Thoracic aorta (tissue), 2 donors: ENCODE data around the gene CHST13. TPM values are rescaled to one million over a fixed set of nuclear protein-coding genes. Genes with fewer than 3 reads are reported as not detected.

Experiments used
- ATAC-seq: fragments of 150-250 bp; one replicate; pipeline ENCODE4 v1.8.0; 2017; ENCODE audit warnings: low read depth; ENCODE audit not compliant: insufficient number of reproducible peaks, low FRiP score
- DNase-seq: peaks from one replicate; pipeline ENCODE4 v3.0.0-alpha.2; 2020; ENCODE audit warnings: low spot score
- H3K27ac ChIP-seq, 2 donors: fragments of 200-600 bp; sonication (generic); 1 replicate in 1 of 2; 2 replicates in 1 of 2; pipeline ENCODE4 v1.5.1; 2016; ENCODE audit warnings: mild to moderate bottlenecking in 2 of 2, moderate library complexity in 2 of 2
- H3K27me3 ChIP-seq: fragments of 200-600 bp; sonication (generic); replicated peaks from 2 replicates; pipeline ENCODE4 v1.6.0; 2016; ENCODE audit warnings: mild to moderate bottlenecking; ENCODE audit not compliant: insufficient read depth
- H3K36me3 ChIP-seq: fragments of 200-600 bp; sonication (generic); one replicate; pipeline ENCODE4 v1.5.1; 2016
- H3K4me1 ChIP-seq, 2 donors: fragments of 200-600 bp; sonication (generic); 1 replicate in 1 of 2; 2 replicates in 1 of 2; pipeline versions ENCODE4 v1.5.1 to v1.6.0; 2016; ENCODE audit warnings: low read depth in 2 of 2, mild to moderate bottlenecking in 1 of 2; ENCODE audit not compliant: control insufficient read depth in 1 of 2
- H3K4me3 ChIP-seq: fragments of 200-600 bp; sonication (generic); 2 replicates; pipeline ENCODE4 v1.5.1; 2016; ENCODE audit warnings: mild to moderate bottlenecking
- H3K9me3 ChIP-seq: fragments of 200-600 bp; sonication (generic); 2 replicates; pipeline ENCODE4 v1.5.1; 2016
- total RNA-seq, 2 donors: library from RNA; depleted of rRNA; stranded (reverse); fragments of >200 nt; gene quantifications; one replicate each; pipeline versions ENCODE4 v1.1.0 to v1.2.3, GENCODE V29; 2016
- TF ChIP-seq, protein P1 (sequence below): fragments of 200-600 bp; sonication (generic); IDR thresholded peaks from one replicate; pipeline ENCODE4 v1.5.1; 2019; ENCODE audit warnings: antibody characterized with exemption

CHST13 gene
- total RNA-seq, 2 donors from 2014 or later, result not detected

DNA sequence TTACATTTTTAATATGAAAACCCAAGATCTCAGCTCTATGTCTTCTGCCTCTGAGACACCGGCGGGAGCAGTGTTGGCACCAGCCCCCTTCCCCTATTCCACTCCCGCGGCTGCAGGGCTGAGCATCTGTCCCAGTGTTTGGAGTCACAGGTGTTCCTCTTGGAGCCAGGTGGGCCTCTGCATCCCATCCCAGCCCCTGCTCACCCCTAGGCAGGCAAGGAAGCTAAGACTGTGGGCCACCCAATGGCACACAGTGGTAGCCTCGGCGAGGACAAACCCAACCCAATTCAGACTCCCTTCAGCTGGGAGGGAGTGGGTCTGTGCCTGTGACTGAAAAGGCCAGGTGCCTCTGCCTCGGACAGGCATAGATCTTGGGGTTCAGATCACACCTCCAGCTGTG, 3.1 kb downstream of the CHST13 start:
- H3K9me3 ChIP-seq, result no peaks in the 10 kb centered on the region
- no peaks in the 10 kb centered on the region for H3K27me3 ChIP-seq
- no peak for ATAC-seq
- no peak overlapping the region for H3K27ac ChIP-seq
- TF ChIP-seq, protein P1, sequence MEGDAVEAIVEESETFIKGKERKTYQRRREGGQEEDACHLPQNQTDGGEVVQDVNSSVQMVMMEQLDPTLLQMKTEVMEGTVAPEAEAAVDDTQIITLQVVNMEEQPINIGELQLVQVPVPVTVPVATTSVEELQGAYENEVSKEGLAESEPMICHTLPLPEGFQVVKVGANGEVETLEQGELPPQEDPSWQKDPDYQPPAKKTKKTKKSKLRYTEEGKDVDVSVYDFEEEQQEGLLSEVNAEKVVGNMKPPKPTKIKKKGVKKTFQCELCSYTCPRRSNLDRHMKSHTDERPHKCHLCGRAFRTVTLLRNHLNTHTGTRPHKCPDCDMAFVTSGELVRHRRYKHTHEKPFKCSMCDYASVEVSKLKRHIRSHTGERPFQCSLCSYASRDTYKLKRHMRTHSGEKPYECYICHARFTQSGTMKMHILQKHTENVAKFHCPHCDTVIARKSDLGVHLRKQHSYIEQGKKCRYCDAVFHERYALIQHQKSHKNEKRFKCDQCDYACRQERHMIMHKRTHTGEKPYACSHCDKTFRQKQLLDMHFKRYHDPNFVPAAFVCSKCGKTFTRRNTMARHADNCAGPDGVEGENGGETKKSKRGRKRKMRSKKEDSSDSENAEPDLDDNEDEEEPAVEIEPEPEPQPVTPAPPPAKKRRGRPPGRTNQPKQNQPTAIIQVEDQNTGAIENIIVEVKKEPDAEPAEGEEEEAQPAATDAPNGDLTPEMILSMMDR, result no peak
- no peak for DNase-seq
- no peak overlapping the region for H3K4me3 ChIP-seq
- peaks cover 4 to 16% of the 10 kb centered on the region in 2 donors for H3K4me1 ChIP-seq
- H3K36me3 ChIP-seq, result no peaks in the 10 kb centered on the region

DNA sequence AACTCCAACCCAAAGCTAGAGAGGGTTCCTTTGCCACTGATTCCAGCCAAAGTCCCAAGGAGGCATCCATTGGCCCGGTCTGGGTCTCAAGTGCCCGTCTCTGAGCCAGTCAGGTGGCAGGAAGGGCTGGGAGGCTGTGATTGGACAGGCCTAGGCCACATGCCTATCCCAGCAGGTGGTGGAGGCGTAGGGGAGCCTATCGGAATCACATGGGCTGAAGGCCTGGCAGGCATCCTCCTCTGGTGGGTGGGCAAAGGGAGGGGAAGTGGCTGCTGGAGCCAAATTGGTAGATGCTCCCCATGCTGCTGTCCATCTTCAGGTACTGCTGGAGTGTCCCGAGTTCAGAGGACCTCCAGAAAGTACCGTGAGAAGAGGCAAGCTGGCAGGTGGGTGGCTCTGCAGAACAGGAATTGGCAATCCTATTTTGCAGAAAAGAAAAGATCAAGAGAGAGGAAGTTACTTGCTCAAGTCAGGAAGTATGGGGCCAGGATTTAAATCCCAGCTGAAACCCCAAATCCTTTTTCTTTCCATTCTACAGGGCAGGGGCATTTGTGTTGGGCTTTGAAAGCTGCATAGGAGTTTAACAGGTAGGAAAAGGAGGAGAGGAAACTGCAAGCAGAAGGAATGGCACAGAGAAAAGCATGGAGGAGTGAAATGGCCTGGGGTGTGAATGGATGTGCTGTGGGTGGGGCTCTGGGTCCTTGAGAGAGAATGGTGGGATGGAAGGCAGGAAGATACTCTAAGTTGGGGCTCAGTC, 3.7 kb downstream of the CHST13 start:
- DNase-seq (no peak), ATAC-seq (no peak)
- Histone ChIP-seq H3K9me3 (no peaks in the 10 kb centered on the region), H3K4me1 (peaks cover 4 to 16% of the 10 kb centered on the region in 2 donors), H3K36me3 (no peaks in the 10 kb centered on the region), H3K27ac (no peak overlapping the region), H3K27me3 (no peaks in the 10 kb centered on the region), H3K4me3 (no peak overlapping the region)
- TF ChIP-seq, protein P1, result no peak

- Histone ChIP-seq H3K9me3 (no peaks in the 10 kb centered on the region), H3K36me3 (no peaks in the 10 kb centered on the region), H3K4me1 (peaks cover 4 to 16% of the 10 kb centered on the region in 2 donors), H3K27me3 (no peaks in the 10 kb centered on the region), H3K4me3 (no peak overlapping the region), H3K27ac (no peak overlapping the region)
- DNase-seq (no peak), ATAC-seq (no peak)
- TF ChIP-seq, protein P1, result no peak
These were observed 4.5 kb downstream of the CHST13 start for GRCh38 chr3:126528419-126528799.

GRCh38 chr3:126528800-126529541, 5.0 kb downstream of the CHST13 start:
- TF ChIP-seq, protein P1, result no peak
- no peaks in the 10 kb centered on the region for H3K27me3 ChIP-seq
- no peaks in the 10 kb centered on the region for H3K9me3 ChIP-seq
- peaks cover 4 to 10% of the 10 kb centered on the region in 2 donors for H3K4me1 ChIP-seq
- H3K4me3 ChIP-seq, result no peak overlapping the region
- no peak for ATAC-seq
- H3K27ac ChIP-seq, result no peak overlapping the region
- no peak for DNase-seq
- H3K36me3 ChIP-seq, result no peaks in the 10 kb centered on the region

DNA sequence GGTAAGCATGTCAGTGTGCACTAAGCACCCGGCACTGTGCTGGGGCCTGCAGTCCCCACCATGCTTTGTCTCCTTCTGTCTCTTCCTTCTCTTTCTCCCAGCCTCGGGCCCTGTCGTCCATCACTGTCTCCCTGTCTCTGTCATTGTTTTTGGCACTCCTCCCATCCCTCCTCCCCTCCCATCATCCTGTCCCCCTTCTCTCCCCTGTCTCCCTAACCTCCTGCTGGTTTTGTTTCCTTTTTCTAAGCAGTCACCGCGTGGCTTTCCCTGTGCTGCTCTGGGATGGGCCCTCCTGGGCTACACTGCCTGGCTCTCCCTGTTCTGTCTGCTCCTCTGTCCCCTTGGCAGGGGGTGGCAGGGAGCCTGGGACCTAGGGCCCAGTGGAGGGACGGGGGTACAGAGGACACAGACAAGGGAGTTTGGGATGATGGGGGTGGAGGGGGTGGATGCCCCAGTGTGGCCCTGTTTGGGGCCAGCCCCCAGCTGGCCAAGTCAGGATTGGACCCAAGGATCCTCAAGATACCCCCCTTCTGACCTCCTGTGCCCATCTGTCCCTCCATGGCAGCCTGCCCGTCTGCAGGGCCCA, 5.7 kb downstream of the CHST13 start:
- Histone ChIP-seq H3K36me3 (no peaks in the 10 kb centered on the region), H3K4me1 (peaks cover 0 to 3% of the 10 kb centered on the region in 2 donors), H3K27me3 (no peaks in the 10 kb centered on the region), H3K9me3 (no peaks in the 10 kb centered on the region), H3K27ac (no peak overlapping the region), H3K4me3 (no peak overlapping the region)
- TF ChIP-seq, protein P1, result no peak
- ATAC-seq, result no peak
- no peak for DNase-seq
